T-helper 17 cell (primary cell): Measurements from ENCODE around the gene TTLL5. TPM values are rescaled to one million over a fixed set of nuclear protein-coding genes. Genes with fewer than 3 reads are reported as not detected.

Experiments
- ATAC-seq: fragments of 150-1000 bp; cut with Tn5 transposase; 2 replicates; pipeline ENCODE4 v1.10.0; 2021; ENCODE audit warnings: mild to moderate bottlenecking, moderate library complexity
- DNase-seq, 3 donors: peaks; one replicate each; pipeline versions ENCODE4 v3.0.0 to v3.0.0-alpha.2; 2020 to 2021
- H3K9me3 ChIP-seq: one replicate; pipeline ENCODE4 v1.7.0; 2013; ENCODE audit warnings: low read length, mild to moderate bottlenecking; ENCODE audit not compliant: control insufficient read depth, poor library complexity, severe bottlenecking
- H3K27ac Mint-ChIP-seq: one replicate; pipeline ENCODE4 v1.8.0; 2022; ENCODE audit warnings: mild to moderate bottlenecking, moderate library complexity, mixed read lengths
- H3K27me3 Mint-ChIP-seq: one replicate; pipeline ENCODE4 v1.8.0; 2022; ENCODE audit warnings: mixed read lengths
- H3K36me3 Mint-ChIP-seq: one replicate; pipeline ENCODE4 v1.8.0; 2022; ENCODE audit warnings: low read depth, mixed read lengths
- H3K4me1 Mint-ChIP-seq: one replicate; pipeline ENCODE4 v1.8.0; 2022; ENCODE audit warnings: mild to moderate bottlenecking, mixed read lengths
- H3K4me3 Mint-ChIP-seq: one replicate; pipeline ENCODE4 v1.8.0; 2022; ENCODE audit warnings: mild to moderate bottlenecking, moderate library complexity, mixed read lengths
- total RNA-seq, 4 donors: library from RNA in 2 of 4; stranded (reverse) in 2 of 4; gene quantifications; one replicate each; pipeline ENCODE4 v1.2.3 and lab custom pipeline; 2022 to 2026

TTLL5 gene
- total RNA-seq, 2 donors from 2014 or later = 26.0 to 31.9 TPM

- DNase-seq (no peak), ATAC-seq (no peak)
- H3K4me1 Mint-ChIP-seq = peaks cover under 1% of the 10 kb centered on the region
- H3K4me3 Mint-ChIP-seq = no peak overlapping the region
- H3K36me3 Mint-ChIP-seq = peaks cover 18% of the 10 kb centered on the region
- H3K27me3 Mint-ChIP-seq = no peaks in the 10 kb centered on the region
- H3K9me3 ChIP-seq = no peaks in the 10 kb centered on the region
- H3K27ac Mint-ChIP-seq = no peak overlapping the region
Measured at GRCh38 chr14:75773046-75773445, 112.0 kb downstream of the TTLL5 start.

DNA sequence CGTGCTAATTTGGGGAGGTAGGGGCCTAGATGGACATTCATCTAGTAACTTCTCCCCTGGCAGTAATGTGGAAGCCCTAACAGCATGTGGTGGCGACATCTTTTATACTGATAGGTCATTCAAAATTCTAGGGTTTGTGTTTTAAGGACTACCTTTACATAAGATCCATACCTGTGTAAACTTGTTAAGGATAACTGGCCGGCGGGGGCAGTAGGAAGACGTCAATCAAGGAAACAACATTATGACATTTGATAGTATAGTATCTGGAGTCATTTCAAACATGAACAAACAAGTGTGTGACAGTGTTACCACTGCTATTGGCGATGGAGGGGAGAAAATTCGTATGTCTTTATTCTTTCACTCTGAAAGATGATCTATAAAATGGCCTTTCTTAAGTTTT lies 120.0 kb downstream of the TTLL5 start:
- Mint-ChIP-seq H3K27me3 (no peaks in the 10 kb centered on the region), H3K4me3 (no peak overlapping the region), H3K36me3 (peaks cover 21% of the 10 kb centered on the region), H3K4me1 (peaks cover 8% of the 10 kb centered on the region), H3K27ac (no peak overlapping the region)
- no peaks in the 10 kb centered on the region for H3K9me3 ChIP-seq
- DNase-seq = no peak
- no peak for ATAC-seq

GRCh38 chr14:75783184-75783583 lies 122.1 kb downstream of the TTLL5 start:
- Mint-ChIP-seq H3K27me3 (no peaks in the 10 kb centered on the region), H3K4me3 (no peak overlapping the region), H3K36me3 (peaks cover 20% of the 10 kb centered on the region), H3K27ac (peak overlapping the region; percentile 42), H3K4me1 (peaks cover 6% of the 10 kb centered on the region)
- ATAC-seq (no peak), DNase-seq (no peak)
- no peaks in the 10 kb centered on the region for H3K9me3 ChIP-seq

DNA sequence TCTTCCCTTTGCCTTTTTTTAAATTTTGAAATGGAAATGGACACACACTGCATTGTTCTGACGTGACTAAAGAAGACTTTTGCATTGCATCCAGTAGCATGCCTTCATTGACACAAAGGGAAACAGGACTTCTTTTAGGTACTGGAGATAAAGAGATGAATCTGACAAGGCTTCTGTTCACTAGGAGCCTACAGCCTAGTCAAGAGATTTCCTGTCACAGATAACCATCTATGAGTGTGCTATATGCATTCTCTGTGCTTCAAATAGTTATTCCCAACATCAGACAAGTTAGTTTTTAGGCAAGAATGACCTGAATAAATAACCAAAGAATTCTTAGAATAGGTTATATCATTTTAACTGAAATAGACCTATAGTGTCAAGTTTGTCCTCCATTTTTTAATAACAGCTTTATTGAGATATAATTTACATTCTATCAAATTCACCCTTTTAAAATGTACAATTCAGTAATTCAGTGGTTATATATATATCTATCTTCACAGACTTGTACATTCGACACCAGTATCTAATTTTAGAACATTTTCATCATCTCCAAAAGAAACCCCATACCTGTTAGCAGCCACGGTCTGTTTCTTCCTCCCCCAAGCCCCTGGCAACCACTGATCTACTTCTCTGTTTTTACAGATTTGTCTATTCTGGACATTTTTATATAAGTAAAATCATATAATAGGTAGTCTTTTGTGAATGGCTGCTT lies 122.7 kb downstream of the TTLL5 start:
- DNase-seq (no peak), ATAC-seq (no peak)
- H3K27me3 Mint-ChIP-seq = no peaks in the 10 kb centered on the region
- peak overlapping the region; percentile 42 for H3K27ac Mint-ChIP-seq
- no peak overlapping the region for H3K4me3 Mint-ChIP-seq
- H3K9me3 ChIP-seq = no peaks in the 10 kb centered on the region
- peaks cover 20% of the 10 kb centered on the region for H3K36me3 Mint-ChIP-seq
- H3K4me1 Mint-ChIP-seq = peaks cover 6% of the 10 kb centered on the region

- H3K36me3 Mint-ChIP-seq = peaks cover 20% of the 10 kb centered on the region
- H3K27ac Mint-ChIP-seq = no peak overlapping the region
- H3K4me1 Mint-ChIP-seq = peaks cover 6% of the 10 kb centered on the region
- H3K9me3 ChIP-seq = no peaks in the 10 kb centered on the region
- ATAC-seq = no peak
- H3K4me3 Mint-ChIP-seq = no peak overlapping the region
- no peaks in the 10 kb centered on the region for H3K27me3 Mint-ChIP-seq
- DNase-seq = no peak
Measured at GRCh38 chr14:75784314-75784686, 123.3 kb downstream of the TTLL5 start.

- H3K36me3 Mint-ChIP-seq = peaks cover 9% of the 10 kb centered on the region
- peak overlapping the region; percentile 42 for H3K27ac Mint-ChIP-seq
- H3K4me3 Mint-ChIP-seq = no peak overlapping the region
Measured at GRCh38 chr14:75793806-75794205, 132.8 kb downstream of the TTLL5 start.

DNA sequence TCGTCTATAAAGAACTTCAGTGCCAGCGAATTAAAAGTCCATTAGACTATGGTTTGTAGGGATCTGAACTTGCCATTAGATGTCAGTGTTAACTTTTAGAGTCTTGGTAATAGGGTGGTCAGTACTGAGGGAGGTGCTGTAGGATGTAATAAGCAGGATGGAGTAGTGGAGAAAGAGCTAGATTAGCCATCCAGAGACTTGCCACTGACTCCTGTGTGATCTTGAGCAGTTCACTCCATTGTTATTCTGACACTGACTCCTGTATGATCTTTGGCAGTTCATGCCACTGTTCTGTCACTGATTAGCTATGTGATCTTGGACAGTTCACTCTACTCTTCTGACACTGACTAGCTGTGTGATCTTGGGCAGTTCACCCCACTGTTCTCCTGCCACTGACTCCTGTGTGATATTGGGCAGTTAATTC lies 133.6 kb downstream of the TTLL5 start:
- ATAC-seq (no peak), DNase-seq (no peak)
- Mint-ChIP-seq H3K4me1 (no peaks in the 10 kb centered on the region), H3K36me3 (peaks cover 16% of the 10 kb centered on the region), H3K27me3 (no peaks in the 10 kb centered on the region), H3K27ac (no peak overlapping the region), H3K4me3 (no peak overlapping the region)
- H3K9me3 ChIP-seq = no peaks in the 10 kb centered on the region

More at GRCh38 chr14:75793806-75794205, 132.8 kb downstream of the TTLL5 start:
- Mint-ChIP-seq H3K27me3 (no peaks in the 10 kb centered on the region), H3K4me1 (no peaks in the 10 kb centered on the region)
- ATAC-seq = no peak
- H3K9me3 ChIP-seq = no peaks in the 10 kb centered on the region
- no peak for DNase-seq

DNA sequence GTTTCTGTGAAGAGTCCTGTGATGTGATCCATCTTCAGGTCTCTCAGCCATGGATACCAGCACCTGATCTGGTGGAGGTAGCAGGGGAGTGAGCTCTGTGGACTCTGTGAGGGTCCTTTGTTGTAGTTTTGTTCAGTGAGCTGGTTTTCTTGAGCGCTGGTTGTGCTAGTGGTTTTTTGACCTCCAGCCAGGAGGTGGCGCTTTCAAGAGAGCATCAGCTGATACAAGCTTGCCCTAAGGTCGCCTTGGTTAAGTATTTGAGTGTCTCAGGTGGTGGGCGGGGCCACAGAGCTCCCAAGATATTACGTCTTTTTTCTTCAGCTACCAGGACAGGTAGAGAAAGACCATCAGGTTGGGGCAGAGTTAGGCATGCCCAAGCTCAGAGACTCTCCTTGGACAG lies 139.7 kb downstream of the TTLL5 start:
- H3K9me3 ChIP-seq = no peaks in the 10 kb centered on the region
- DNase-seq (no peak), ATAC-seq (no peak)
- Mint-ChIP-seq H3K4me1 (peaks cover 2% of the 10 kb centered on the region), H3K36me3 (peaks cover 22% of the 10 kb centered on the region), H3K4me3 (no peak overlapping the region), H3K27me3 (no peaks in the 10 kb centered on the region), H3K27ac (no peak overlapping the region)

DNA sequence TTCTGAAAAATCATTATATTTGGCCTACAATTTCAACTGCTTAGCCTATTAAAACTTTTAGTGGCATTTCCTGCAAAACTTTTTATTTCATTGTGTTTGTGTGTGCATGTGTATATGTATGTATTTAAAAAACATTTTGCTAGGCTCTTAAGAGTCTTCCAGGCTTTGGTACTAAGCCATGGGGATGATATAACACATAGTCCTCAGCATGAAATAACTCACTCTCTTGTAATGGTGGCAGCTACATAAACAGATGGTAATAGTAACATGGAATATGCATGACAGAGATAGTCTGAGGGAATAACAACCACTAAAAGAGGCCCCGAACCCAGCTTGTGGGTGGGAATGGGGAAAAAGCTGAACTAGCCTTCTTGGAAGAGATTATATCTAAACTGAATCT lies 141.4 kb downstream of the TTLL5 start:
- ATAC-seq (no peak), DNase-seq (no peak)
- no peaks in the 10 kb centered on the region for H3K27me3 Mint-ChIP-seq
- H3K36me3 Mint-ChIP-seq = peaks cover 26% of the 10 kb centered on the region
- H3K9me3 ChIP-seq = no peaks in the 10 kb centered on the region
- H3K4me3 Mint-ChIP-seq = no peak overlapping the region
- peaks cover 4% of the 10 kb centered on the region for H3K4me1 Mint-ChIP-seq
- no peak overlapping the region for H3K27ac Mint-ChIP-seq

DNA sequence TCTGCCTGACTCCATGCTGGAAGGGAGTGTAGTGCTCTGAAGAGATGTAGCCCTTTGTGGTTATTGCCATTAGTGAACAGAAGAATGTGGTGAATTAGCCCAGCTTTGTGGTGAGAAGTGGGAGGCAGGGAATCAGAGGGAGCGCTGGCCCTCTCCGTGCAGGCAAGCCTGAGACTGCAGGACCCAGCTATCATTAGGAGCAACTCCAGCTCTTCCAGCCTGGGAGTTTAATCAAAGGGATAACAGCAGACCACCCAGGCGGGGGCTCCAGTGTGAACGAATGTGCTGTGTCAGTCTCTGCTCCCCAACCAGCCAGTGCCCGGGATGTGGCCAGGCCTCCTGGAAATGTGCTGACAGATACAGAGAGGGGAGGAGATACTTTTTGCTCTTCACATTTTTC lies 142.7 kb downstream of the TTLL5 start:
- Mint-ChIP-seq H3K27me3 (no peaks in the 10 kb centered on the region), H3K4me1 (peaks cover 4% of the 10 kb centered on the region), H3K36me3 (peaks cover 19% of the 10 kb centered on the region), H3K4me3 (peak overlapping the region; percentile 15), H3K27ac (peak overlapping the region; percentile 54)
- no peak for ATAC-seq
- no peaks in the 10 kb centered on the region for H3K9me3 ChIP-seq
- no peak for DNase-seq

DNA sequence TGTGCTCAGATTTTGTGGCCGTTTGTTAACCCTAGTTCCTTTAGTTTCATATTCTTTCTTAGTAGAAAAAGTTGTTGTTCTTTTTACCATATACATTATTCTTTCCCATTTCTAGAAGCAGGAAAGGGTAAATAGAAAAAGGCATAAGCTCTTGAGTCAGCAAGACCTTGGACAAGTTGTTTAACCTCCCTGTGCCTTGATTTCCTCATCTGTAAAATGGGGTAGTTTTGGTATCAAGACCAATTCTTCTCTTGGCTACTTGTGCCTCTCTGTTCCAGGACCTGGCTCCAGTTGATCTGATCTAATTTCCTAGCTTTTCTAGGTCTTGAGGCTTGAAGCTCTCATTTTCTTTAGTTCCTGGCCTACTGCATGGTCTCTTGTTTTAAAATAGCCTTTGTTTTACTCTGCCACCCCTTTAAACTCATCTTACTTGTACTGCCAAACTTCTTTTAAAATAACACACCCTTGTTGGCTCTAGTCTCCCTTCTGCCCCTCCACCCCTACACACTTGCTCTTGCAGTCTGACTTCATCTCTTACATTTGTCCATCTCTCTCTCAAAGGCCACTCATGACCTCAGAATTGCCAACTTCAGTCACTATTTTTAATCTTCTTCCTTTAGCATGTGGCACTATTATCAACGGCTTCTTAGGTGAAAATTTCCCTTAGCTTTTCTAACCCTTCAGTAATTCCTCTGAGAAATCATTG lies 143.7 kb downstream of the TTLL5 start:
- Mint-ChIP-seq H3K27ac (no peak overlapping the region), H3K4me3 (no peak overlapping the region), H3K36me3 (peaks cover 14% of the 10 kb centered on the region), H3K4me1 (peaks cover 4% of the 10 kb centered on the region), H3K27me3 (no peaks in the 10 kb centered on the region)
- DNase-seq (no peak), ATAC-seq (no peak)
- H3K9me3 ChIP-seq = no peaks in the 10 kb centered on the region

DNA sequence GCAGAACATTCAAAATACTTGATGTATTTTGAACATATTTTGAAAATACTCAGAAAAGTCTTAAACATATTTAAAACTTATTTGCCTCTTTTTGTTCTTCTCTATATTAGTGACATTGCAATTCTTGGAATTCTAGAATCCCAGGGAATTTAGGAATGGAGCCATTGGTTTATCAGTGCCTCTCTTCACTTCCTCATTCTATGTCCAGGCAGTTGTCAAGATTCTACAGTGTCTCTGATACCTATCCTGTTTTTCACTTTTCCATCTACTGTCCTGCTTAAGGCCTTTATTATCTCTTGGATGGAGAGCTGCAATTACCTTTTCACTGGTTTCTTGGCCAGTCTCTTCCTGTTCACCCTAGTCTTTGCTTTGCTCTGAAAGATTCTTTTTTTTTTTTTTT lies 144.6 kb downstream of the TTLL5 start:
- ATAC-seq (no peak), DNase-seq (no peak)
- peaks cover 14% of the 10 kb centered on the region for H3K36me3 Mint-ChIP-seq
- no peak overlapping the region for H3K4me3 Mint-ChIP-seq
- peak overlapping the region; percentile 54 for H3K27ac Mint-ChIP-seq
- H3K27me3 Mint-ChIP-seq = no peaks in the 10 kb centered on the region
- no peaks in the 10 kb centered on the region for H3K9me3 ChIP-seq
- H3K4me1 Mint-ChIP-seq = peaks cover 4% of the 10 kb centered on the region

DNA sequence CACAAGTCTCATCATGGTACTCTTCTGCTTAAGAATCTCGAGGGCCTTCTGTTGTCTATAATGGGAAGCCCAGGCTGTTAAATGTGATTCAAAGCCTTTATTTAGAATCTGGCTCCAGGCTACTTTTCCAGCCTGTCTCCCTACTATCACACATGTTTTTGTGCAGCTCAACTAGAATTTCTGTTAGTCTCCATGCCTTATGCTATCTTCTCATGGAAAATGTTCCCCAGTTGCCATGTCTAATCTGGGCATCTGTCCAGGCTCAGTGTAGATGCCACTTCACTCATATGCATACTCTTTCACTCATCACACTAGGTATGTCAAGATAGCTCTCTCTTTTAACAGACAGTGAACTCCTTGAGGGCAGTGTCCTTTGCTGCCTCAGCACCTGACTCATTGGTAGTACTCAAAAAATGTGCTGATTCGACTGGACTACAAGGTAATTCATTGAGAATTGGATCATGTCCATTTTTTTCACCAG lies 145.3 kb downstream of the TTLL5 start:
- Mint-ChIP-seq H3K27ac (peak overlapping the region; percentile 54), H3K27me3 (no peaks in the 10 kb centered on the region), H3K4me1 (peaks cover 4% of the 10 kb centered on the region), H3K4me3 (no peak overlapping the region), H3K36me3 (peaks cover 14% of the 10 kb centered on the region)
- no peaks in the 10 kb centered on the region for H3K9me3 ChIP-seq
- DNase-seq = no peak
- ATAC-seq = no peak
